K562 (cell line): ENCODE results near the gene CD164L2. TPM values are rescaled to one million over a fixed set of nuclear protein-coding genes. Genes with fewer than 3 reads are reported as not detected.
A peak's percentile ranks its signal among the peaks of the same experiment; 100 is the strongest.
"Not testable (repeated sequence)": the region's sequence is repeated elsewhere in the genome, so short reads cannot be mapped to it uniquely, and the experiment has no call there.

Source experiments
- ATAC-seq: fragments of 200-7000 bp; cut with Tn5 transposase; 3 replicates; pipeline ENCODE4 v1.9.1; 2020; ENCODE audit warnings: moderate library complexity
- BruUV-seq: library from RNA; stranded (reverse); fragments of 400-500 nt; replicated peaks from 2 replicates; lab custom pipeline; 2021; lab: Mats Ljungman, UMichigan
- CTCF ChIA-PET: fragments of 300-600 bp; formaldehyde crosslinking; extraction: SDS; loops from one replicate; lab custom pipeline; 2021; ENCODE audit warnings: low intra/inter-chr PET ratio; lab: Yijun Ruan, JAX
- POLR2A ChIA-PET: fragments of 300-600, 350-650 bp; sonication (Branson Sonifier 250); formaldehyde crosslinking; extraction: SDS; loops from one replicate; lab custom pipeline; 2021; ENCODE audit warnings: antibody characterized with exemption, inconsistent platforms; lab: Yijun Ruan, JAX
- DNase-seq, 4 experiments: peaks; one replicate each; pipeline versions ENCODE4 v3.0.0 to v3.0.0-alpha.2; 2011 to 2018; ENCODE audit warnings: low spot score in 3 of 4, mixed read lengths in 3 of 4; ENCODE audit errors: extremely low read depth in 1 of 4
- FAIRE-seq: peaks from 2 replicates; lab custom pipeline; 2011; peaks lifted over from hg19 to GRCh38; lab: Jason Lieb, UNC
- H2AFZ ChIP-seq: 2 replicates; pipeline ENCODE4 v1.6.0; 2011; ENCODE audit warnings: low read depth, low read length, control low read depth, inconsistent platforms
- H3K27ac ChIP-seq: fragments of 200-600 bp; 3 replicates; pipeline ENCODE4 v1.8.0; 2011; ENCODE audit warnings: low read depth, mild to moderate bottlenecking, control low read depth, inconsistent platforms, low read length, moderate library complexity, mixed read lengths; ENCODE audit errors: extremely low read depth
- H3K27me3 ChIP-seq, 2 experiments: fragments of 300-600 bp in 1 of 2; 2 replicates in 1 of 2; 3 replicates in 1 of 2; pipeline versions ENCODE4 v1.6.0 to v1.8.0; 2011; ENCODE audit warnings: inconsistent platforms in 2 of 2, low read length in 2 of 2, mild to moderate bottlenecking in 1 of 2, mixed read lengths in 1 of 2, moderate library complexity in 1 of 2; ENCODE audit not compliant: control insufficient read depth in 2 of 2, insufficient read depth in 2 of 2
- H3K36me3 ChIP-seq: fragments of 300-600 bp; 3 replicates; pipeline ENCODE4 v1.8.0; 2011; ENCODE audit warnings: mild to moderate bottlenecking, low read length, inconsistent platforms; ENCODE audit not compliant: control insufficient read depth, insufficient read depth
- H3K4me1 ChIP-seq, 2 experiments: fragments of 200-600 bp in 1 of 2; replicated peaks in 1 of 2; 2 replicates in 1 of 2; 3 replicates in 1 of 2; pipeline versions ENCODE4 v1.5.1 to v1.8.0; 2011; ENCODE audit warnings: inconsistent platforms in 2 of 2, low read length in 2 of 2, mild to moderate bottlenecking in 1 of 2, mixed read lengths in 1 of 2, moderate library complexity in 1 of 2; ENCODE audit not compliant: control insufficient read depth in 2 of 2, insufficient read depth in 2 of 2
- H3K4me2 ChIP-seq: 2 replicates; pipeline ENCODE4 v1.6.1; 2011; ENCODE audit warnings: low read length, control low read depth, inconsistent platforms, mixed read lengths; ENCODE audit not compliant: insufficient read depth
- H3K4me3 ChIP-seq: fragments of 200-600 bp; sonication (generic), shearing (Covaris generic); 2 replicates; pipeline ENCODE4 v1.5.1; 2016; ENCODE audit warnings: control low read depth, inconsistent platforms
- H3K79me2 ChIP-seq: fragments of 200-600 bp; 3 replicates; pipeline ENCODE4 v1.8.0; 2011; ENCODE audit warnings: low read length, inconsistent platforms; ENCODE audit not compliant: control insufficient read depth, insufficient read depth
- H3K9ac ChIP-seq, 2 experiments: 2 replicates each; pipeline versions ENCODE4 v1.6.0 to v1.6.1; 2011; ENCODE audit warnings: low read depth in 2 of 2, low read length in 2 of 2, control low read depth in 1 of 2, inconsistent platforms in 1 of 2, mild to moderate bottlenecking in 1 of 2, mixed read lengths in 1 of 2; ENCODE audit not compliant: insufficient read depth in 1 of 2
- H3K9me1 ChIP-seq: one replicate; pipeline ENCODE4 v1.6.0; 2011; ENCODE audit warnings: inconsistent platforms, mild to moderate bottlenecking, low read length, moderate library complexity; ENCODE audit not compliant: control insufficient read depth, insufficient read depth
- H3K9me3 ChIP-seq: replicated peaks from 2 replicates; pipeline ENCODE4 v1.5.1; 2011; ENCODE audit warnings: low read depth, low read length, inconsistent platforms; ENCODE audit not compliant: control insufficient read depth, insufficient read depth
- H4K20me1 ChIP-seq: replicated peaks from 2 replicates; pipeline ENCODE4 v1.6.1; 2011; ENCODE audit warnings: low read length, inconsistent platforms, mixed read lengths; ENCODE audit not compliant: control insufficient read depth, insufficient read depth
- CBFA2T3 ChIP-seq: fragments of 450-650 bp; IDR thresholded peaks from 2 replicates; pipeline ENCODE4 v1.6.1; 2017
- FOXK1 ChIP-seq: sonication (generic); formaldehyde crosslinking; IDR thresholded peaks from 2 replicates; pipeline ENCODE4 v1.8.0; 2022; ENCODE audit warnings: missing genetic modification reagents, mild to moderate bottlenecking, borderline replicate concordance
- SMAD2 ChIP-seq: fragments of 150-350 bp; IDR thresholded peaks from 2 replicates; pipeline ENCODE4 v1.6.1; 2014; ENCODE audit warnings: low read depth, mild to moderate bottlenecking, low read length
- SP1 ChIP-seq: sonication (generic); formaldehyde crosslinking; IDR thresholded peaks from 2 replicates; pipeline ENCODE4 v1.8.1; 2022; ENCODE audit warnings: mild to moderate bottlenecking, missing genetic modification reagents
- TCF15 ChIP-seq: fragments of 250-450 bp; sonication (Bioruptor Pico); IDR thresholded peaks from 2 replicates; pipeline ENCODE4 v1.8.0; 2022; ENCODE audit warnings: moderate library complexity, mild to moderate bottlenecking, inconsistent platforms
- ZNF146 ChIP-seq: IDR thresholded peaks from one replicate; pipeline ENCODE4 v1.6.1; 2018; ENCODE audit warnings: missing compliant biosample characterization; ENCODE audit not compliant: unreplicated experiment
- WGBS: fragments of 100-300 bp; shearing (Covaris generic); methylation state at CpG from one replicate; pipeline ENCODE4 v1.1.6; 2016; ENCODE audit warnings: low coverage, mixed read lengths; ENCODE audit not compliant: insufficient coverage; ENCODE audit errors: missing lambda C conversion rate; 5-methylcytosine and 5-hydroxymethylcytosine counted together
- in situ Hi-C: fragments of 300-500 bp; cut with MboI; formaldehyde crosslinking; loops from 4 replicates; pipeline ENCODE4 v1.15.0; 2018; ENCODE audit warnings: inconsistent platforms, mixed read lengths
- intact Hi-C: fragments of 100-400 bp; cut with micrococcal nuclease; formaldehyde crosslinking; loops from 2 replicates; pipeline ENCODE4 v1.14.2; 2022
- polyA plus RNA-seq, 8 experiments: library from polyadenylated mRNA; depleted of rRNA in 4 of 8; stranded (reverse) in 5 of 8; unstranded in 3 of 8; fragments of >200 nt; fragmentation: Nextera tagmentation in 2 of 8; fragmentation: Illumina TruSeq in 1 of 8; extraction: Ambion mirVana in 2 of 8; extraction: Trizol in 1 of 8; gene quantifications; 2 replicates each; pipeline versions ENCODE4 v1.2.1 to v1.2.3, GENCODE V29; 2011 to 2014; ENCODE audit warnings: inconsistent platforms in 1 of 8, missing spikeins in 1 of 8
- total RNA-seq, 7 experiments: library from RNA; depleted of rRNA in 6 of 7; stranded (reverse); fragments of >200 nt in 6 of 7; fragmentation: Illumina TruSeq in 2 of 7; extraction: Trizol in 2 of 7; gene quantifications; 2 replicates each; pipeline versions ENCODE4 v1.2.1 to v1.2.3, GENCODE V29; 2011 to 2021; ENCODE audit warnings: low replicate concordance in 1 of 7
- TF ChIP-seq, protein P1 (sequence below): fragments of 450-650 bp; IDR thresholded peaks from one replicate; pipeline ENCODE4 v1.6.1; 2018; ENCODE audit warnings: mild to moderate bottlenecking, moderate library complexity; ENCODE audit not compliant: partially characterized antibody

Gene CD164L2
- total and polyA plus RNA-seq, 9 of the 15 experiments (the other 6 are each of a cell fraction or from before 2014, with no cell fraction given) = 0.08 to 0.92 (median 0.38) TPM; not detected in 1

DNA sequence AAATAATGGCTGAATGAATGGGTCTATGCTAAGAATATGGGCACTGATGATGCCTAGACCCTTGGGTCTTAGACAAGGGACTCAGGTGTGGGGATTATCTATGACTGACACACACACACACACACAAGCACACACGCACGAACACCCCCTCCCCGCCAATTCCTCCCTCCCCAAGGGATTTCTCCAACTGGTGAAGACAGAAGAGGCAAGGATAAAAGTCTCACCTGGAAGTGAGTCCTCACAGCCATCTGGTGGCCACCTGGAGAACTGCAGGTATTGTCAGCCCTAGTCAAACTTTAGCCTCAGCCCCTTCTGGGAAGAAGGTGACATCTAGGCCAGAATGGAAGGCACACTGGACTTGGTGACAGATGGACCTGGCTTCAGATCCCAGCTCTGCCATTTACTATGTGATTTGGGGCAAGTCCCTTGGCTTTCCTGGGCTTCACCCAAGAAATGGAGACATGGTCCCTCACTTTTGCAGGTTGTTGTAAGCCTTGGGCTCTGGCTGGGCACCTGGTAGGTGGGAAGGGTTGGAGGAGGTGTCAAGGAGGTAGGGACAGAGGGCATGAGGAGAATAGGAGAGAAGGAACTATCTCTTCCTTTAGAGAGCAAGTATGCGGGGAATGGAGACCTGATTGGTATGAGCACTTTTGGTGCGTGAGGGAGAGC lies 5.3 kb upstream of the CD164L2 start (continued):
- TF ChIP-seq FOXK1 (CRISPR knock-in tag) (no peak), CBFA2T3 (no peak), SMAD2 (no peak), SP1 (CRISPR knock-in tag) (0 out of 2 replicates have a peak, but pooled peaks have one; percentile 46), TCF15 (CRISPR knock-in tag) (0 out of 2 replicates have a peak, but pooled peaks have one; percentile 11)
- TF ChIP-seq, protein P1, sequence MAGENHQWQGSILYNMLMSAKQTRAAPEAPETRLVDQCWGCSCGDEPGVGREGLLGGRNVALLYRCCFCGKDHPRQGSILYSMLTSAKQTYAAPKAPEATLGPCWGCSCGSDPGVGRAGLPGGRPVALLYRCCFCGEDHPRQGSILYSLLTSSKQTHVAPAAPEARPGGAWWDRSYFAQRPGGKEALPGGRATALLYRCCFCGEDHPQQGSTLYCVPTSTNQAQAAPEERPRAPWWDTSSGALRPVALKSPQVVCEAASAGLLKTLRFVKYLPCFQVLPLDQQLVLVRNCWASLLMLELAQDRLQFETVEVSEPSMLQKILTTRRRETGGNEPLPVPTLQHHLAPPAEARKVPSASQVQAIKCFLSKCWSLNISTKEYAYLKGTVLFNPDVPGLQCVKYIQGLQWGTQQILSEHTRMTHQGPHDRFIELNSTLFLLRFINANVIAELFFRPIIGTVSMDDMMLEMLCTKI = no peak

GRCh38 chr1:27384797-27385196 lies 1.7 kb upstream of the CD164L2 start:
- FAIRE-seq, H3K9me1 ChIP-seq, H4K20me1 ChIP-seq, DNase-seq, H3K4me3 ChIP-seq, H3K36me3 ChIP-seq, H3K79me2 ChIP-seq, H3K9me3 ChIP-seq, H2AFZ ChIP-seq, H3K9ac ChIP-seq, BruUV-seq, CTCF ChIA-PET, H3K27ac ChIP-seq, ATAC-seq, H3K4me2 ChIP-seq, H3K27me3 ChIP-seq: not testable (repeated sequence)
- intact Hi-C loops (loop anchor here (5.0 kb wide), 1 partner anchor 282 kb away; no protein-coding TSS in a partner anchor), in situ Hi-C loops (loop anchor here (5.0 kb wide), 1 partner anchor 82 kb away; no protein-coding TSS in a partner anchor)
- 41% methylated on average over 3 of the region's 3 CpGs for WGBS
- peaks cover 5 to 22% of the 10 kb centered on the region in 2 experiments; a peak in 4 of 5 replicates for H3K4me1 ChIP-seq
- POLR2A ChIA-PET = interaction anchor here (0.8 kb wide), 1 partner anchor 17 kb away, joined by 5 read pairs; no protein-coding TSS in a partner anchor
- peak; percentile 74 for TF ChIP-seq ZNF146 (CRISPR knock-in tag)
